ENCODE data around the gene COX6B1. TPM values are rescaled to one million over a fixed set of nuclear protein-coding genes. Genes with fewer than 3 reads are reported as not detected.

Gene COX6B1
- total and polyA plus RNA-seq, 2 of the 8 experiments (the other 6 are each of a cell fraction or from before 2014, with no cell fraction given) = 437 to 1,052 TPM

DNA sequence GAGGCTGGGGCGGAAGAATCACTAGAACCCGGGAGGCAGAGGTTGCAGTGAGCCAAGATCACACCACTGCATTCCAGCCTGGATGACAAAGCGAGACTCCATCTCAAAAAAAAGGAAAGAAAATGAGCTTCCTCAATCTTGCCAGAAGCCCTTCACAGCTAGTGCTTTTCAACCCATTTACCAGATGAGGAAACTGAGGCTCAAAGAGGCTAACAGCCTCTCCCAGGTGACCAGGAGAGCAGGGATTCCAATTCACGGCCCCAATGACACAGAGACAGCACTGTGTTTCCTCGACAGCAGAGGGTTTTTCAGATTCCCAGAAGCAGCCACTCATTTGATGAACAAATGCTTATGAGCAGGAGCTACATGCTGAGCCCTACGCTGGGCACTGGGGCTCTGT, 21.4 kb downstream of the COX6B1 start:
- Histone ChIP-seq H3K27ac (ENCODE audit: low read depth, low read length) (no peak overlapping the region), H3K18ac (ENCODE audit: extremely low read depth, low read length) (no peak overlapping the region), H3K23me2 (ENCODE audit: low read depth, low read length) (no peaks in the 10 kb centered on the region; the same call in 1 of the 2 replicates), H3K14ac (ENCODE audit: insufficient read length) (no peak overlapping the region), H2AFZ (ENCODE audit: low read length) (no peak overlapping the region), H3K23ac (ENCODE audit: insufficient read length) (no peak overlapping the region), H3K4ac (replicated peaks; ENCODE audit: insufficient read length, low read depth, low read length) (no peak overlapping the region), H3K79me2 (ENCODE audit: control insufficient read depth in 1 of 2, insufficient read depth in 2 of 2, low read length in 2 of 2) (no peaks in the 10 kb centered on the region), H2BK5ac (ENCODE audit: low read depth, low read length) (no peak overlapping the region), H3K79me1 (ENCODE audit: low read depth, low read length) (no peaks in the 10 kb centered on the region), H3K9ac (replicated peaks in 1 of 4; ENCODE audit: extremely low read depth in 1 of 4, low read depth in 3 of 4, low read length in 3 of 4) (no peak overlapping the region), H3K9me3 (ENCODE audit: insufficient read depth in 2 of 2, low read depth in 1 of 2, low read length in 1 of 2) (no peaks in the 10 kb centered on the region), H4K8ac (ENCODE audit: extremely low read depth, insufficient read depth, low read length) (no peak overlapping the region), H3K56ac (replicated peaks; ENCODE audit: insufficient read length, low read depth, low read length) (no peak overlapping the region), H2BK15ac (ENCODE audit: low read length) (no peak overlapping the region), H2BK120ac (replicated peaks; ENCODE audit: low read depth, low read length) (no peak overlapping the region), H3K4me2 (ENCODE audit: insufficient read depth in 1 of 2, low read depth in 2 of 2, low read length in 2 of 2) (no peak overlapping the region), H4K91ac (replicated peaks; ENCODE audit: insufficient read length, low read length) (no peak overlapping the region), H4K5ac (ENCODE audit: insufficient read length, low read depth, low read length) (no peak overlapping the region), H3K27me3 (replicated peaks in 1 of 4; ENCODE audit: control insufficient read depth in 3 of 4, extremely low read depth in 1 of 4, insufficient read depth in 3 of 4, low read length in 3 of 4) (peaks cover 0 to 4% (median 1%) of the 10 kb centered on the region in 4 experiments; a peak in 1 of 7 replicates), H3K4me1 (replicated peaks in 1 of 4; ENCODE audit: control insufficient read depth in 3 of 4, insufficient read depth in 4 of 4, low read length in 3 of 4) (peaks cover 0 to 3% (median 0%) of the 10 kb centered on the region in 4 experiments; a peak in 2 of 7 replicates), H2AK5ac (ENCODE audit: low read depth, low read length) (no peak overlapping the region; the same call in 1 of the 2 replicates), H3K4me3 (ENCODE audit: extremely low read depth in 1 of 4, insufficient read depth in 2 of 4, low read depth in 3 of 4, low read length in 4 of 4) (no peak overlapping the region), H4K20me1 (replicated peaks in 1 of 2; ENCODE audit: control insufficient read depth in 1 of 2, insufficient read depth in 2 of 2, low read length in 2 of 2) (no peaks in the 10 kb centered on the region), H3K36me3 (ENCODE audit: control insufficient read depth in 2 of 4, insufficient read depth in 4 of 4, low read length in 3 of 4) (no peaks in the 10 kb centered on the region), H2BK12ac (ENCODE audit: low read depth, low read length) (no peak overlapping the region), H2BK20ac (ENCODE audit: low read length) (no peak overlapping the region)
- ChIA-PET CTCF (ENCODE audit: partially characterized antibody) (interaction anchor here (0.6 to 1.2 kb wide), 3 partner anchors 12 to 14 kb away, joined by 3 to 4 read pairs (median 3); no protein-coding TSS in a partner anchor), POLR2A (ENCODE audit: partially characterized antibody) (interaction anchor here (0.8 to 1.8 kb wide), 3 partner anchors 9 to 22 kb away, joined by 3 to 7 read pairs (median 4); no protein-coding TSS in a partner anchor)
- DNase-seq (ENCODE audit: low read depth in 1 of 2, low spot score in 2 of 2) = no peak
- 71% methylated on average over 3 of the region's 6 CpGs; no CpG with 5 or more reads in 1 of the 2 experiments for WGBS, 2 experiments (ENCODE audit: extremely low coverage in 1 of 2, insufficient coverage in 1 of 2, insufficient read length in 1 of 2, insufficient replicate concordance in 2 of 2, low coverage in 1 of 2, low lambda C conversion rate in 2 of 2, missing lambda C conversion rate in 1 of 2)
- FAIRE-seq = no peak
- TF ChIP-seq, protein P1, sequence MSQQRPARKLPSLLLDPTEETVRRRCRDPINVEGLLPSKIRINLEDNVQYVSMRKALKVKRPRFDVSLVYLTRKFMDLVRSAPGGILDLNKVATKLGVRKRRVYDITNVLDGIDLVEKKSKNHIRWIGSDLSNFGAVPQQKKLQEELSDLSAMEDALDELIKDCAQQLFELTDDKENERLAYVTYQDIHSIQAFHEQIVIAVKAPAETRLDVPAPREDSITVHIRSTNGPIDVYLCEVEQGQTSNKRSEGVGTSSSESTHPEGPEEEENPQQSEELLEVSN (IDR thresholded peaks at IDR 0.05) = no peak
- TF ChIP-seq SP2 (IDR thresholded peaks at IDR 0.05; ENCODE audit: low read length) (no peak), RBBP5 (IDR thresholded peaks at IDR 0.05; ENCODE audit: borderline replicate concordance, low read depth, low read length) (no peak), SP1 (IDR thresholded peaks at IDR 0.05; ENCODE audit: low read depth, low read length) (no peak), ASH2L (IDR thresholded peaks at IDR 0.05; ENCODE audit: low read length) (no peak), BRCA1 (IDR thresholded peaks at IDR 0.05; ENCODE audit: low read depth, low read length) (no peak), CHD1 (IDR thresholded peaks at IDR 0.05; ENCODE audit: low read depth, low read length) (no peak), CTBP2 (IDR thresholded peaks at IDR 0.05; ENCODE audit: borderline replicate concordance, insufficient read depth, insufficient read length, low read length) (no peak), TAF1 (IDR thresholded peaks at IDR 0.05; ENCODE audit: low read depth, low read length) (no peak)
- TF ChIP-seq, protein P2, sequence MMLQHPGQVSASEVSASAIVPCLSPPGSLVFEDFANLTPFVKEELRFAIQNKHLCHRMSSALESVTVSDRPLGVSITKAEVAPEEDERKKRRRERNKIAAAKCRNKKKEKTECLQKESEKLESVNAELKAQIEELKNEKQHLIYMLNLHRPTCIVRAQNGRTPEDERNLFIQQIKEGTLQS (IDR thresholded peaks at IDR 0.05; ENCODE audit: insufficient read depth, low read depth, low read length) = no peak
- TF ChIP-seq, protein P3, sequence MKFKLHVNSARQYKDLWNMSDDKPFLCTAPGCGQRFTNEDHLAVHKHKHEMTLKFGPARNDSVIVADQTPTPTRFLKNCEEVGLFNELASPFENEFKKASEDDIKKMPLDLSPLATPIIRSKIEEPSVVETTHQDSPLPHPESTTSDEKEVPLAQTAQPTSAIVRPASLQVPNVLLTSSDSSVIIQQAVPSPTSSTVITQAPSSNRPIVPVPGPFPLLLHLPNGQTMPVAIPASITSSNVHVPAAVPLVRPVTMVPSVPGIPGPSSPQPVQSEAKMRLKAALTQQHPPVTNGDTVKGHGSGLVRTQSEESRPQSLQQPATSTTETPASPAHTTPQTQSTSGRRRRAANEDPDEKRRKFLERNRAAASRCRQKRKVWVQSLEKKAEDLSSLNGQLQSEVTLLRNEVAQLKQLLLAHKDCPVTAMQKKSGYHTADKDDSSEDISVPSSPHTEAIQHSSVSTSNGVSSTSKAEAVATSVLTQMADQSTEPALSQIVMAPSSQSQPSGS (IDR thresholded peaks at IDR 0.05; ENCODE audit: low read length) = no peak
